CD4-positive, alpha-beta T cell treated with Interleukin-21 for 1 hour (primary cell): ENCODE measurements around the gene ZNF644.
"Not testable (repeated sequence)": the region's sequence is repeated elsewhere in the genome, so short reads cannot be mapped to it uniquely, and the experiment has no call there.

ENCODE experiments used
- DNase-seq: peaks from one replicate; pipeline ENCODE4 v3.0.0-alpha.2; 2020

ZNF644 gene

DNA sequence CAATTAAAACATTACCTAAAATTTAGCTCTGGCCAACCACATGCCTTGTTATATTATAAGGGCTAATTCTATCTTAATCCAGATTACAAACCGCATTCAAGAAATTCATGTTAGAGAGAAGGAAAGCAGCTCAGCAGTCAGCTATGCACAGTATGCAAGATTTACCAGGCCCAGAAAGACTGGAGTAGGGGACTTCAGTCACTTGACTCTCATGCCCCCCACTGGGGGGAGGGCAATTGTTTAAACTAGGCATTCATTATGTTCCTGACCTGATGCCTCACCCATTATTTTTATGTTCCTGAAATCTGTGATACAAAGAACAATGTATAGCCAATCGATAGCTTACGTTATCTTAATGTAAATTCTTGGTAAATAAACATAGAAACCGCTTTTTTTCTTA lies 96.9 kb downstream of the ZNF644 start:
- DNase-seq = no peak

- no peak for DNase-seq
These were observed 98.8 kb downstream of the ZNF644 start for GRCh38 chr1:90922996-90923395.

- DNase-seq = no peak
These were observed 99.6 kb downstream of the ZNF644 start for GRCh38 chr1:90922202-90922601.

DNA sequence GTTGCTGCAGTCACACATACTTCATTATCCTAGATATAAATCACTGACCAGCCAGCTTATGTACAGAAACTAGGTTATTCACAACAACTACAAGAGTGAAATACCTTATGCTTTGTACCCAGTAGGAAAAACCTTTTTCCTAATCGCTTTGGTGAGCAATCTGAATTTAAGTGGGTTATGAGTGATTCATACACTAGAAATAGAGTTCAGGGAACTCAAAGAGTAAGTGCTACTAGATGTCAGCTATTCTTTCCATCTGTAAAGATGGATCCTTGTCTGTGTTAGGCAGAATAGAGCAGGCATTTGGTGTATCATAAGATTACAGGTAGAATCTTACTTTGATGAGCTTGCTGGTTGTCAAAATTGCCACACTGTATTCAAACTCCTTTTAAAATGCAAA lies 101.9 kb downstream of the ZNF644 start:
- no peak for DNase-seq

DNA sequence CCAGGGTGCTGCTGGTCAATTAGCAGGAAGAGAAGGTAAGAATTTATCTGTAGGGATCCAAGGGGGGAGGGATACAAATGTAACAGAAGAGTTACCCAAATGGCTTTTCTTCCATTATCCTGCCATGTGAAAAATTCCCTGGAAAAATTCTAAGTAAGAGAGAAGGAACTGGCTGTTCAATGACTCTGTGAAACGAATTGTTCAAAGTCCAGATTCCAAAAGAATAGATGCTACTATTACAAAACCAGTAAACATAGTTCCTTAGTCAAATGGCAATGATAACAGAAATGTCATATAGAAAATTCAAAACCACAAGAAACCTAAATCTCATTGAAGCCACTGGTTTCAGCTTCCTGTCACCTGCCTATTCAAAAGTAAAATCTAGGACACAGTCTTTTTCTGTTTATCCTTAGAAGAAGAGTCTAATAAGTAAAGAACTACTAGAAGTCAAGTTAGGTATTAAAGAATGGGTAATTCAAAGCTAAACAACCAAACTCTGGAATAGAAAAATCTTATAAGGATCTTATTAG lies 102.6 kb downstream of the ZNF644 start:
- peak; percentile 10 for DNase-seq

DNA sequence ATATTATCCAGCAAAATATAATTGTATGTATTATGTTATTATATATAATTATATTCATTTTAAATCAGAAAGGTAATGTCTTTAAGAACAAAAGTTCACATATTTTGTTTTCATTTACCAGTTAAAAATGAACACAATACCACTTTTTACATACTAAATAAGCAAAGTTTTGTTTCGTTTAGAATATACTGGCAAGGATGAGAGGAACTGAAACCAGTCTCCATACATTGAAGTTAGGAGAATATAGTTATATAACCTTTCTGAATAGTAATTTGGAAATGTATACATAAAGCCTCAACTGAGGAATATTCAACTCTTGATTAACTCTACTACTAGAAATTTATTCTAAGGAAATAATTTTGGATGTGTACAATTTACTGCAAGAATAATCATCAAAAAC lies 110.5 kb downstream of the ZNF644 start:
- no peak for DNase-seq

DNA sequence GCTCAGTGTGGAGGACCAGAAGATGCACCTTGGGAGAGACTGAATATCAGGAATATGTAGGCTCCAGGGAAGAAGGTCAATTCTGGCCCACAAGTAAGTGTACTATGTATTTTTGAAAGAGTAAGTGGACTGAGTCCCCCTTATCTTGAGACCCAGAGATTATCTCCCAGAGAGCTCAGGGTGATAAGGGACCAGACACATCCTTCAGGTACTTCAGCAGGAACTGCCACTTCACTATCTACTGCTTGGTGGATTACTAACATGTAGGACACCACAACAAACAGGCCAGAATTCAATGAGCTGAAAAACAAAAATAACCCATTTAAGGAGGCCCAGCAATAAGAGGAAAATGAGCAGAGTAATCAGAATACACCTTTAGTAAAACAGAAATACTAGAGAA lies 119.2 kb downstream of the ZNF644 start:
- no peak for DNase-seq

- DNase-seq = no peak
These were observed 122.6 kb downstream of the ZNF644 start for GRCh38 chr1:90899263-90899662.

GRCh38 chr1:90893679-90894078 lies 128.2 kb downstream of the ZNF644 start:
- not testable (repeated sequence) for DNase-seq

GRCh38 chr1:90892884-90893283 lies 129.0 kb downstream of the ZNF644 start:
- not testable (repeated sequence) for DNase-seq

GRCh38 chr1:90892196-90892595 lies 129.6 kb downstream of the ZNF644 start:
- DNase-seq = not testable (repeated sequence)

DNA sequence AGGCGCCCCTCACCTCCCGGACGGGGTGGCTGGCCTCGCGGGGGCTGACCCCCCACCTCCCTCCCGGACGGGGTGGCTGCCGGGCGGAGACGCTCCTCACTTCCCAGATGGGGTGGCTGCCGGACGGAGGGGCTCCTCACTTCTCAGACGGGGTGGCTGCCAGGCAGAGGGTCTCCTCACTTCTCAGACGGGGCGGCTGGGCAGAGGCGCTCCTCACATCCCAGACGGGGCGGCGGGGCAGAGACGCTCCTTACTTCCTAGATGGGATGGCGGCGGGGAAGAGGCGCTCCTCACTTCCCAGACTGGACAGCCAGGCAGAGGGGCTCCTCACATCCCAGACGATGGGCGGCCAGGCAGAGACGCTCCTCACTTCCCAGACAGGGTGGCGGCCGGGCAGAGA lies 130.1 kb downstream of the ZNF644 start:
- DNase-seq = not testable (repeated sequence)

GRCh38 chr1:90882221-90882620 lies 139.6 kb downstream of the ZNF644 start:
- no peak for DNase-seq

DNA sequence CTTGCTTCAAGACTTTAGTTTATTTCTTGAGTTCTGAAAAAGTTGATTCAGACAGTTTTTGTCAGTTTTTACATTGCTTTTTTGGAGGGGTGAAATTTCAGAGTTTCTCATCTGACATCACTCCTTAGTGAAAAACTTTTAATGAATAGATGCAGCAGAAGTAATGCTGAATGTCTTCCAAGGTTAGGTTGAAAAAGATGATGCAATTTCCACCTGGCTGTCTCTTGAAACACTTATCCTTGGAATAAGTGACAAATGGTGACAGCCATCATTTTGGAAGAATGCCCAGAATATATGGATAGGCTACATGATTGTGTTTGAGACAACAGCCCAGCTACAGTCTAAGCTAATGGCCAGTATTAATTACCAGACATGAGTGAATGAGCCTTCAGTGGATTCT lies 140.8 kb downstream of the ZNF644 start:
- no peak for DNase-seq

- DNase-seq = no peak
These were observed 142.6 kb downstream of the ZNF644 start for GRCh38 chr1:90879281-90879680.

GRCh38 chr1:90876101-90876500 lies 145.7 kb downstream of the ZNF644 start:
- no peak for DNase-seq
